ENCODE measurements around the gene LRRIQ4.

DNA sequence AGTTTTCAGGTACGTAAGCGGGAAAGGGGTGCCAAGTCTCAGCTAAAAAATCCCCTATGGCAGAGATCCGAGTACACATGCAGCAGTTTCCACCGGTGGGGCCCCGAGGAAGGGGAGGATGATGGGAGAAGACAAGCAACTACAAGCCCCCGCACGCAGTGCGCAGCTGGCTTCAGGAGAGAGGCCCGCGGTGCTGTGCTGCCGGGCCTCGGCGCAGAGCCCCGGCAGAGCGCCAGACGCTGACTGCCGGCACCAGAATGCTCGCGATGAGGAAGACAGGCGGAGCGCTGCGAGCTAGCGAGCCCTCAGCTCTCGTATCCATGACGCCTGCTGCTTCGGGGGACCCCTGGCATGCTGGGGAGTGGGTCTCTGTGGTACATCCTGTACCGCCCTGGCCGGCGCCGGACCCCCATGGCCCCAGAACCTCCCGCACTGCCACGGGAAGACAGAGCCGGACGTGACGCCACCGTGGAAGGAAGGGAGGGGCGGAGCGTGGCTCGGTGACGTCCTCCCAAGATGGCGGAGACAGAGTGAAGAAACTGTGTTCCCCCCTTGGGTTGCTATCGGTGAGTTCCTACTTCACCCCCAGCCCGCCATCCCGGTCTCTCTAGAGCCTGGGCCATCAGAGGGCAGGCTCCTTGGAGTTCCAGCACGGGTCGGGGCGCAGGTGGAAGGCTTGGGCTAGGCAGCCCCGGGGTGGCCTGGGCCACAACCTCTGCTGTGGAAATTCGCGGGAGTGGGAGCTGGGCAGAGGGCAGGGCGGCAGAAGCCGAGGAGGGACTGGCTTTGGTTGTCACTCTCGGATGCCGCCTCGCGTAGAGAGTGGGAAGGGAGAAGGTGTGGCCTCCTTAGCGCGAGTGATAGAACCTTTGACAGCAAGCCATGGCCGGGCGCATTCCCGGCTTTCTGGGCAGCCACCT is 39.5 kb upstream of the LRRIQ4 start, which contains the start of gene MYNN:
- TF ChIP-seq, protein P1, sequence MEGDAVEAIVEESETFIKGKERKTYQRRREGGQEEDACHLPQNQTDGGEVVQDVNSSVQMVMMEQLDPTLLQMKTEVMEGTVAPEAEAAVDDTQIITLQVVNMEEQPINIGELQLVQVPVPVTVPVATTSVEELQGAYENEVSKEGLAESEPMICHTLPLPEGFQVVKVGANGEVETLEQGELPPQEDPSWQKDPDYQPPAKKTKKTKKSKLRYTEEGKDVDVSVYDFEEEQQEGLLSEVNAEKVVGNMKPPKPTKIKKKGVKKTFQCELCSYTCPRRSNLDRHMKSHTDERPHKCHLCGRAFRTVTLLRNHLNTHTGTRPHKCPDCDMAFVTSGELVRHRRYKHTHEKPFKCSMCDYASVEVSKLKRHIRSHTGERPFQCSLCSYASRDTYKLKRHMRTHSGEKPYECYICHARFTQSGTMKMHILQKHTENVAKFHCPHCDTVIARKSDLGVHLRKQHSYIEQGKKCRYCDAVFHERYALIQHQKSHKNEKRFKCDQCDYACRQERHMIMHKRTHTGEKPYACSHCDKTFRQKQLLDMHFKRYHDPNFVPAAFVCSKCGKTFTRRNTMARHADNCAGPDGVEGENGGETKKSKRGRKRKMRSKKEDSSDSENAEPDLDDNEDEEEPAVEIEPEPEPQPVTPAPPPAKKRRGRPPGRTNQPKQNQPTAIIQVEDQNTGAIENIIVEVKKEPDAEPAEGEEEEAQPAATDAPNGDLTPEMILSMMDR (IDR thresholded peaks at IDR 0.05): peak in 1 of 5 experiments; percentile 42
- peak; percentile 59 to 100 for TF ChIP-seq EP300 (IDR thresholded peaks at IDR 0.05)

Data from tibial nerve (tissue), 4 donors.